ENCODE results near the gene ZRANB1.

DNA sequence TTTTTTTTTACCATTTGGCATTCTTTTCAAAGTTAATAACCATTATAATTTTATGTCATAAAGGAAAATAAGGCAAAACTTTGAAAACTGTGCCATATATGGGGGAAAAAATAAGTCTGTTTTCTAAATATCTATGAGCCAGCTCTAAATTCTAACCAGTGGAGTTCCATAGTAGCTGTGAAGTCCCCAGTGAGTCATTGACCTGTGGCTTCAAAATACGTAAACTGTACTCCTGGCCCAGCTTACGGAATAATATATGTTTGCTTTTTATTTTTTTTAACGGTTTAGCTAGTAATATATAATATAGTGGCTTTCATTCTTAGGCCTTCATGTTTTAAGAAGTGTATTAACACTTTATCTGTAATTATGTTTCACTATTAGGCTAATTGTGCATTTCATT is 20.5 kb downstream of the ZRANB1 start:
- TF ChIP-seq, protein P1, sequence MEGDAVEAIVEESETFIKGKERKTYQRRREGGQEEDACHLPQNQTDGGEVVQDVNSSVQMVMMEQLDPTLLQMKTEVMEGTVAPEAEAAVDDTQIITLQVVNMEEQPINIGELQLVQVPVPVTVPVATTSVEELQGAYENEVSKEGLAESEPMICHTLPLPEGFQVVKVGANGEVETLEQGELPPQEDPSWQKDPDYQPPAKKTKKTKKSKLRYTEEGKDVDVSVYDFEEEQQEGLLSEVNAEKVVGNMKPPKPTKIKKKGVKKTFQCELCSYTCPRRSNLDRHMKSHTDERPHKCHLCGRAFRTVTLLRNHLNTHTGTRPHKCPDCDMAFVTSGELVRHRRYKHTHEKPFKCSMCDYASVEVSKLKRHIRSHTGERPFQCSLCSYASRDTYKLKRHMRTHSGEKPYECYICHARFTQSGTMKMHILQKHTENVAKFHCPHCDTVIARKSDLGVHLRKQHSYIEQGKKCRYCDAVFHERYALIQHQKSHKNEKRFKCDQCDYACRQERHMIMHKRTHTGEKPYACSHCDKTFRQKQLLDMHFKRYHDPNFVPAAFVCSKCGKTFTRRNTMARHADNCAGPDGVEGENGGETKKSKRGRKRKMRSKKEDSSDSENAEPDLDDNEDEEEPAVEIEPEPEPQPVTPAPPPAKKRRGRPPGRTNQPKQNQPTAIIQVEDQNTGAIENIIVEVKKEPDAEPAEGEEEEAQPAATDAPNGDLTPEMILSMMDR (conservative IDR thresholded peaks at IDR 0.05; ENCODE audit: low read length), result no peak
- no peak for TF ChIP-seq EZH2phosphoT487 (IDR thresholded peaks at IDR 0.05; ENCODE audit: borderline replicate concordance, low read depth, low read length)

Measured in OCI-LY7 (cell line).